Endothelial cell of umbilical vein (primary cell): ENCODE results near the gene ORAI3. TPM values are rescaled to one million over a fixed set of nuclear protein-coding genes. Genes with fewer than 3 reads are reported as not detected.

ENCODE experiments used
- Bru-seq: library from RNA; stranded (reverse); fragments of 400-500 nt; gene quantifications from one replicate; lab custom pipeline; 2021; lab: Mats Ljungman, UMichigan
- BruChase-seq, 2 experiments: library from RNA; stranded (reverse); fragments of 400-500 nt; gene quantifications; one replicate each; lab custom pipeline; 2021; lab: Mats Ljungman, UMichigan
- BruUV-seq: library from RNA; stranded (reverse); fragments of 400-500 nt; replicated peaks from 2 replicates; lab custom pipeline; 2021; lab: Mats Ljungman, UMichigan
- CTCF ChIA-PET: fragments of 300-600, 350-600 bp; sonication (Branson Sonifier 250); formaldehyde crosslinking; loops from one replicate; lab custom pipeline; 2021; ENCODE audit warnings: antibody characterized with exemption, inconsistent platforms; lab: Charles Lee
- POLR2A ChIA-PET: fragments of 300-600, 350-600 bp; sonication (Branson Sonifier 250); formaldehyde crosslinking; loops from one replicate; lab custom pipeline; 2021; ENCODE audit warnings: antibody characterized with exemption, inconsistent platforms; lab: Charles Lee
- DNase-seq: peaks from one replicate; pipeline ENCODE4 v3.0.0-alpha.2; 2011; ENCODE audit warnings: low read depth, low spot score
- FAIRE-seq: peaks from 2 replicates; lab custom pipeline; 2011; peaks lifted over from hg19 to GRCh38; lab: Jason Lieb, UNC
- H2AFZ ChIP-seq: 2 replicates; pipeline ENCODE4 v1.6.0; 2012; ENCODE audit warnings: low read depth, low read length, control low read depth, inconsistent platforms
- H3K27ac ChIP-seq: 2 replicates; pipeline ENCODE4 v1.5.1; 2011; ENCODE audit warnings: low read depth, mild to moderate bottlenecking, control low read depth, low read length, moderate library complexity; ENCODE audit not compliant: insufficient read depth
- H3K27me3 ChIP-seq, 2 experiments: 2 replicates each; pipeline versions ENCODE4 v1.6.0 to v1.6.1; 2011; ENCODE audit warnings: low read length in 2 of 2, mixed read lengths in 1 of 2; ENCODE audit not compliant: control insufficient read depth in 2 of 2, insufficient read depth in 2 of 2
- H3K36me3 ChIP-seq, 2 experiments: 2 replicates in 1 of 2; 3 replicates in 1 of 2; pipeline ENCODE4 v1.5.1; 2011; ENCODE audit warnings: low read length in 2 of 2, mild to moderate bottlenecking in 1 of 2, moderate library complexity in 1 of 2; ENCODE audit not compliant: control insufficient read depth in 2 of 2, insufficient read depth in 2 of 2; ENCODE audit errors: extremely low read depth in 1 of 2
- H3K4me1 ChIP-seq: 3 replicates; pipeline ENCODE4 v1.5.1; 2011; ENCODE audit warnings: mild to moderate bottlenecking, low read length; ENCODE audit not compliant: control insufficient read depth, insufficient read depth; ENCODE audit errors: extremely low read depth
- H3K4me2 ChIP-seq: 2 replicates; pipeline ENCODE4 v1.6.1; 2011; ENCODE audit warnings: low read length, control low read depth, mixed read lengths; ENCODE audit not compliant: insufficient read depth
- H3K4me3 ChIP-seq, 3 experiments: fragments of 200-600 bp in 1 of 3; sonication (generic), shearing (Covaris generic) in 1 of 3; replicated peaks in 1 of 3; 2 replicates each; pipeline ENCODE4 v1.5.1; 2011 to 2016; ENCODE audit warnings: control low read depth in 3 of 3, low read length in 3 of 3, mild to moderate bottlenecking in 2 of 3, inconsistent platforms in 1 of 3, low read depth in 1 of 3, moderate library complexity in 1 of 3; ENCODE audit not compliant: insufficient read depth in 1 of 3
- H3K79me2 ChIP-seq: 2 replicates; pipeline ENCODE4 v1.6.0; 2012; ENCODE audit warnings: low read length, inconsistent platforms; ENCODE audit not compliant: control insufficient read depth, insufficient read depth
- H3K9ac ChIP-seq: replicated peaks from 2 replicates; pipeline ENCODE3; 2011; ENCODE audit warnings: low read length, control low read depth; ENCODE audit not compliant: insufficient read depth; ENCODE audit errors: extremely low read depth
- H3K9me1 ChIP-seq: replicated peaks from 3 replicates; pipeline ENCODE4 v1.6.0; 2011; ENCODE audit warnings: mild to moderate bottlenecking, low read length; ENCODE audit not compliant: control insufficient read depth, insufficient read depth; ENCODE audit errors: extremely low read depth
- H3K9me3 ChIP-seq: replicated peaks from 2 replicates; pipeline ENCODE4 v1.5.1; 2012; ENCODE audit warnings: low read length, inconsistent platforms; ENCODE audit not compliant: control insufficient read depth, insufficient read depth
- H4K20me1 ChIP-seq: replicated peaks from 2 replicates; pipeline ENCODE3; 2011; ENCODE audit warnings: mild to moderate bottlenecking, low read length; ENCODE audit not compliant: control insufficient read depth, insufficient read depth; ENCODE audit errors: extremely low read depth
- GATA2 ChIP-seq: IDR thresholded peaks from 2 replicates; pipeline ENCODE4 v1.7.0; 2011; ENCODE audit warnings: low read depth, mild to moderate bottlenecking, moderate library complexity, mixed read lengths, low read length; ENCODE audit not compliant: insufficient read length, insufficient read depth
- POLR2A ChIP-seq: IDR thresholded peaks from 2 replicates; pipeline ENCODE4 v1.6.1; 2012; ENCODE audit warnings: low read depth, mild to moderate bottlenecking, control low read depth, low read length
- POLR2AphosphoS5 ChIP-seq: IDR thresholded peaks from 2 replicates; pipeline ENCODE4 v1.6.1; 2012; ENCODE audit warnings: low read depth, mild to moderate bottlenecking, control low read depth, low read length, moderate library complexity; ENCODE audit not compliant: insufficient read depth
- dilution Hi-C: fragments of 300-500 bp; cut with MboI; formaldehyde crosslinking; loops from one replicate; pipeline ENCODE4 v1.15.0; 2019; ENCODE audit warnings: low sequenced_read_pairs; ENCODE audit not compliant: extremely low pct_ligation_motif_present
- intact Hi-C: fragments of 100-400 bp; cut with micrococcal nuclease; formaldehyde crosslinking; loops from one replicate; pipeline ENCODE4 v1.10.0; 2022
- long read RNA-seq: library from polyadenylated mRNA; stranded (forward); transcript quantifications from one replicate; pipeline ENCODE4 v2.0.0, GENCODE V29; 2021
- polyA minus RNA-seq, 3 experiments: library from RNA; depleted of rRNA, polyadenylated mRNA; stranded (reverse); fragments of >200 nt; gene quantifications; 1 replicate in 1 of 3; 2 replicates in 2 of 3; pipeline ENCODE4 v1.2.3, GENCODE V29; 2011
- polyA plus RNA-seq, 4 experiments: library from polyadenylated mRNA; depleted of rRNA in 3 of 4; stranded (reverse) in 3 of 4; unstranded in 1 of 4; fragments of >200 nt; gene quantifications; 2 replicates each; pipeline versions ENCODE4 v1.2.1 to v1.2.3, GENCODE V29; 2011 to 2012; ENCODE audit warnings: missing spikeins in 1 of 4
- total RNA-seq: library from RNA; stranded (reverse); gene quantifications from 2 replicates; pipeline ENCODE4 v1.2.3, GENCODE V29; 2021

ORAI3 gene
- total RNA-seq = 17.0 and 17.6 TPM in 2 replicates
- 25.4 and 33.9 TPM in 2 replicates for polyA plus RNA-seq
- 15.8 and 17.9 TPM in 2 replicates for polyA plus RNA-seq (2011; cell fraction: cytosol; rRNA removed)
- 9.4 and 10.3 TPM in 2 replicates for polyA plus RNA-seq (2011; cell fraction: nucleus; rRNA removed)
- polyA plus RNA-seq (2012) = 6.0 and 7.1 TPM in 2 replicates
- 18.3 and 23.1 TPM in 2 replicates for polyA minus RNA-seq
- polyA minus RNA-seq (2011; cell fraction: cytosol; rRNA and poly(A)+ RNA removed) = 6.0 TPM
- polyA minus RNA-seq (2011; cell fraction: nucleus; rRNA and poly(A)+ RNA removed) = 6.1 and 6.9 TPM in 2 replicates
- Bru-seq, nascent RNA = percentile 59 among the genes with signal in this experiment
- percentile 94 among the genes with signal in this experiment for BruChase-seq, experiment 1, labeled RNA remaining after a 6-hour chase
- BruChase-seq, experiment 2, labeled RNA remaining after a 2-hour chase = percentile 75 among the genes with signal in this experiment
- long read RNA-seq, transcript ORAI3-202 (2 exons, 628 nt) = minor isoform, 9 of 60 reads
- long read RNA-seq, transcript ORAI3-201 (2 exons, 2,206 nt) = major isoform, 46 of 60 reads
- long read RNA-seq, partial matches to known transcripts = 0 of 60 reads
- long read RNA-seq, other reads (novel, unspliced or antisense) = 5 of 60 reads

- H4K20me1 ChIP-seq = no peaks in the 10 kb centered on the region
- H3K4me3 ChIP-seq = peak within 1 kb of the TSS; percentile 58 to 73 (median 72)
- BruUV-seq = no TSS peak
- TF ChIP-seq GATA2 (no peak), POLR2AphosphoS5 (peak; percentile 84), POLR2A (peak; percentile 76)
- peaks cover 17% of the 10 kb centered on the region for H3K4me1 ChIP-seq
- H3K9me3 ChIP-seq = no peaks in the 10 kb centered on the region
- H3K27me3 ChIP-seq = no peaks in the 10 kb centered on the region
- H3K9ac ChIP-seq = peak within 1 kb of the TSS; percentile 58
- CTCF ChIA-PET = interaction anchor here (1.5 kb wide), 1 partner anchor 36 kb away, joined by 4 read pairs; the partner anchor contains the start of gene HSD3B7
- H3K4me2 ChIP-seq = peak within 1 kb of the TSS; percentile 71
- intact Hi-C loops (loop anchor here (1.0 kb wide), 1 partner anchor 8 kb away; the partner anchor contains the start of gene SETD1A), dilution Hi-C loops (no loop called here)
- POLR2A ChIA-PET = no interaction called here
- FAIRE-seq (peak; percentile 76), DNase-seq (peak; percentile 52)
- peak within 1 kb of the TSS; percentile 43 for H3K27ac ChIP-seq
- H3K36me3 ChIP-seq = peaks cover 0 to 10% of the 10 kb centered on the region in 2 experiments
- no peak within 1 kb of the TSS for H2AFZ ChIP-seq
- no peaks in the 10 kb centered on the region for H3K79me2 ChIP-seq
- H3K9me1 ChIP-seq = no peaks in the 10 kb centered on the region
Measured at GRCh38 chr16:30948667-30949649, at the start of gene ORAI3. ORAI3 (plus strand) TSS chr16:30949068; CDS start chr16:30949290, 222 bp downstream.
